Progenitor cell of endocrine pancreas (in vitro differentiated cells): Measurements from ENCODE around the gene THEM5. TPM values are rescaled to one million over a fixed set of nuclear protein-coding genes. Genes with fewer than 3 reads are reported as not detected.

Experiments
- DNase-seq: peaks from one replicate; pipeline ENCODE4 v3.0.0; 2021; ENCODE audit warnings: low spot score; ENCODE audit not compliant: unreplicated experiment
- H3K27ac Mint-ChIP-seq: 2 replicates; pipeline ENCODE4 v1.8.0; 2021; ENCODE audit warnings: mild to moderate bottlenecking, moderate library complexity, mixed read lengths
- H3K27me3 Mint-ChIP-seq: 2 replicates; pipeline ENCODE4 v1.8.0; 2021; ENCODE audit warnings: mixed read lengths
- H3K36me3 Mint-ChIP-seq: 2 replicates; pipeline ENCODE4 v1.8.0; 2022; ENCODE audit warnings: mixed read lengths; ENCODE audit not compliant: insufficient read depth
- H3K4me1 Mint-ChIP-seq: 2 replicates; pipeline ENCODE4 v1.8.0; 2021; ENCODE audit warnings: low read depth, mixed read lengths
- H3K4me3 Mint-ChIP-seq: 2 replicates; pipeline ENCODE4 v1.8.0; 2021; ENCODE audit warnings: low read depth, mild to moderate bottlenecking, moderate library complexity, mixed read lengths
- H3K9me3 Mint-ChIP-seq: 2 replicates; pipeline ENCODE4 v1.8.0; 2021; ENCODE audit warnings: low read depth, mixed read lengths
- CTCF ChIP-seq: fragments of 200-600 bp; sonication (generic); IDR thresholded peaks from one replicate; pipeline ENCODE4 v1.5.0; 2021; ENCODE audit warnings: antibody characterized with exemption, mild to moderate bottlenecking; ENCODE audit not compliant: unreplicated experiment
- total RNA-seq: library from RNA; stranded (reverse); gene quantifications from 2 replicates; pipeline ENCODE4 v1.2.1, GENCODE V29; 2021

Gene THEM5
- total RNA-seq, 1 donor from 2014 or later, result not detected

GRCh38 chr1:151835596-151835995 lies 17.9 kb downstream of the THEM5 start:
- Mint-ChIP-seq H3K4me1 (peaks cover 14% of the 10 kb centered on the region), H3K9me3 (no peaks in the 10 kb centered on the region), H3K4me3 (no peak overlapping the region), H3K27me3 (peaks cover 34% of the 10 kb centered on the region), H3K27ac (peak overlapping the region; percentile 79), H3K36me3 (no peaks in the 10 kb centered on the region)
- no peak for TF ChIP-seq CTCF
- no peak for DNase-seq

DNA sequence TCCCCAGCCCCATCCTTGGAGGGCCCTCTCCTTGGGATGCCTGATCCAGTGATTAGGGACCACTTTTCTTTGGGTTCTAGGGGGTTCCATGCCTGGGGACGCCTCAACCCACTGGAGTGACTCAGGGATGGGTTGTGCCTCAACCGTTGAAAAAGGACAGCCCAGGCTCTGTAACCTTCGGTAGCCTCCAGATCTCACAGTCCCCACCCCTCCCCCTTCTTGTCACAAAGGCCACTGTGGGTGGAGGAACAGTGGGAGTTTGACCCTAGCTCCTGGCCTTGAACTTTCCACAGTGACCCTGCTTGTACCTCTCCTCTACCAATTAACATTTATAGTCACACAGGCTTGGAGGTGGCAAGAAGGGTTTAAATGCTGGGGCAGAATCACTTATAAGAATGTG lies 19.3 kb downstream of the THEM5 start:
- Mint-ChIP-seq H3K27me3 (peaks cover 27% of the 10 kb centered on the region), H3K9me3 (no peaks in the 10 kb centered on the region), H3K27ac (no peak overlapping the region), H3K36me3 (no peaks in the 10 kb centered on the region), H3K4me3 (no peak overlapping the region), H3K4me1 (peaks cover 10% of the 10 kb centered on the region)
- TF ChIP-seq CTCF, result no peak
- DNase-seq, result no peak

GRCh38 chr1:151833172-151833900 lies 20.2 kb downstream of the THEM5 start:
- no peak overlapping the region for H3K4me3 Mint-ChIP-seq
- no peak overlapping the region for H3K27ac Mint-ChIP-seq
- no peak for TF ChIP-seq CTCF
- H3K4me1 Mint-ChIP-seq, result peaks cover 13% of the 10 kb centered on the region
- no peaks in the 10 kb centered on the region for H3K9me3 Mint-ChIP-seq
- DNase-seq, result no peak
- H3K36me3 Mint-ChIP-seq, result no peaks in the 10 kb centered on the region
- H3K27me3 Mint-ChIP-seq, result peaks cover 25% of the 10 kb centered on the region

GRCh38 chr1:151832318-151832980 lies 21.1 kb downstream of the THEM5 start:
- H3K4me3 Mint-ChIP-seq, result no peak overlapping the region
- no peak for TF ChIP-seq CTCF
- H3K27me3 Mint-ChIP-seq, result peaks cover 21% of the 10 kb centered on the region
- no peak for DNase-seq
- H3K27ac Mint-ChIP-seq, result no peak overlapping the region
- H3K36me3 Mint-ChIP-seq, result no peaks in the 10 kb centered on the region
- no peaks in the 10 kb centered on the region for H3K9me3 Mint-ChIP-seq
- H3K4me1 Mint-ChIP-seq, result peaks cover 12% of the 10 kb centered on the region

DNA sequence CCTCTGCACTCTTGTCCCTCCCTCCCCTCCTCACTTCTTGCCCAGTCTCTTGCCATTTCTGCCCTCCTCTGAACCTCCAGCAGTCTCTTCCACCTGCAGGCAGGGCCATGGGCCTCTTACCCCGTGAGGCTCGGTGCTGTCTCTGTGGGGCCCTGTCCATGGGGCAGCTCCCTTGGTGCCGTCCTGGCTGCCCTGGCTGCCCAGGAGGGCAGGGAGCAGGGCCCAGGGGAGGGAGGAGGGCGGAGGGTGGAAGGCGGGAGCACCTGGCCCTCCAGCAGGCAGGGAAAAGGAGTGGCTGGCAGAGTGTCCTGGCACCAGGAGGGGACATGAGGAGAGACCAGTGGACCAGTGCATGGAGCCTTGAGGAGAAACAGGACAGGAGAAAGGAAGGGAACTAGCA lies 21.9 kb downstream of the THEM5 start, which contains the start of gene RORC:
TSS of gene RORC (minus strand) at position 198 of the 400 bp plus-strand sequence. CDS start at position 160, 38 bp downstream.
- no peak within 1 kb of the TSS for H3K4me3 Mint-ChIP-seq
- H3K9me3 Mint-ChIP-seq, result no peaks in the 10 kb centered on the region
- H3K27ac Mint-ChIP-seq, result no peak within 1 kb of the TSS
- no peak for TF ChIP-seq CTCF
- peaks cover 10% of the 10 kb centered on the region for H3K4me1 Mint-ChIP-seq
- no peaks in the 10 kb centered on the region for H3K36me3 Mint-ChIP-seq
- H3K27me3 Mint-ChIP-seq, result peaks cover 12% of the 10 kb centered on the region
- DNase-seq, result no peak
